Mesothelial cell of epicardium (in vitro differentiated cells): ENCODE data around the gene RGPD4. TPM values are rescaled to one million over a fixed set of nuclear protein-coding genes. Genes with fewer than 3 reads are reported as not detected.

ENCODE experiments used
- DNase-seq, 2 experiments: peaks; one replicate each; pipeline ENCODE4 v3.0.0; 2021; ENCODE audit warnings: low spot score in 2 of 2; ENCODE audit not compliant: unreplicated experiment in 2 of 2
- H3K27ac Mint-ChIP-seq: 2 replicates; pipeline ENCODE4 v1.8.0; 2021; ENCODE audit warnings: mixed read lengths
- H3K27me3 Mint-ChIP-seq: 2 replicates; pipeline ENCODE4 v1.8.0; 2021; ENCODE audit warnings: low read depth, mixed read lengths
- H3K36me3 Mint-ChIP-seq: 2 replicates; pipeline ENCODE4 v1.8.0; 2021; ENCODE audit warnings: mixed read lengths
- H3K4me1 Mint-ChIP-seq: 2 replicates; pipeline ENCODE4 v1.8.0; 2021; ENCODE audit warnings: mixed read lengths
- H3K4me3 Mint-ChIP-seq: 2 replicates; pipeline ENCODE4 v1.8.0; 2021; ENCODE audit warnings: mild to moderate bottlenecking, moderate library complexity, mixed read lengths
- H3K9me3 Mint-ChIP-seq: 2 replicates; pipeline ENCODE4 v1.8.0; 2021; ENCODE audit warnings: mixed read lengths
- CTCF ChIP-seq: fragments of 200-600 bp; sonication (generic); IDR thresholded peaks from one replicate; pipeline ENCODE4 v1.5.0; 2021; ENCODE audit warnings: antibody characterized with exemption; ENCODE audit not compliant: unreplicated experiment
- total RNA-seq: library from RNA; stranded (reverse); gene quantifications from 3 replicates; pipeline ENCODE4 v1.2.1, GENCODE V29; 2021

RGPD4 gene
- total RNA-seq, 1 donor from 2014 or later: 0.18 TPM

DNA sequence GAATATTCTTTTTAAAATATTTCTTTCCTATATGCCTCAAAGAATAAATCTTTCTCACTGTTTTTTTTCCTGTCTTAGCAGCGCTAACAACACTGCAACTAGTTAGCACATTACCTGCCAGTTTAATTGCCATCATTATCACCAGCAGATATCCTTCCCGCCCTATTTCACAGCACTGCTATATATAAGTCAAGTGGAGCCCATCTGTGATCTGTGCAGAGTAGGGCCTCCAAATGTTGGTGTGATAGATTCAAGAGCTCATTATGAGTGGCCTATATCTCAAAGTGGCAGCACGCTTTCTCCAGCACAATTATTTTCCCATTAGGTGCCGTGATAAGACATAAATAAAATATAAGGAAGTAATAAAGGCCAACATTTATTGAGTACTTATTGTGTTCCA lies 19.8 kb upstream of the RGPD4 start:
- Mint-ChIP-seq H3K4me3 (no peak overlapping the region), H3K9me3 (no peaks in the 10 kb centered on the region), H3K27me3 (no peaks in the 10 kb centered on the region), H3K36me3 (no peaks in the 10 kb centered on the region), H3K27ac (no peak overlapping the region), H3K4me1 (peaks cover 5% of the 10 kb centered on the region)
- TF ChIP-seq CTCF: no peak
- no peak for DNase-seq

GRCh38 chr2:107807988-107808387 lies 18.7 kb upstream of the RGPD4 start:
- no peak overlapping the region for H3K27ac Mint-ChIP-seq
- H3K4me3 Mint-ChIP-seq: no peak overlapping the region
- peaks cover 3% of the 10 kb centered on the region for H3K4me1 Mint-ChIP-seq
- H3K36me3 Mint-ChIP-seq: no peaks in the 10 kb centered on the region
- TF ChIP-seq CTCF: no peak
- H3K27me3 Mint-ChIP-seq: no peaks in the 10 kb centered on the region
- no peak for DNase-seq
- no peaks in the 10 kb centered on the region for H3K9me3 Mint-ChIP-seq

DNA sequence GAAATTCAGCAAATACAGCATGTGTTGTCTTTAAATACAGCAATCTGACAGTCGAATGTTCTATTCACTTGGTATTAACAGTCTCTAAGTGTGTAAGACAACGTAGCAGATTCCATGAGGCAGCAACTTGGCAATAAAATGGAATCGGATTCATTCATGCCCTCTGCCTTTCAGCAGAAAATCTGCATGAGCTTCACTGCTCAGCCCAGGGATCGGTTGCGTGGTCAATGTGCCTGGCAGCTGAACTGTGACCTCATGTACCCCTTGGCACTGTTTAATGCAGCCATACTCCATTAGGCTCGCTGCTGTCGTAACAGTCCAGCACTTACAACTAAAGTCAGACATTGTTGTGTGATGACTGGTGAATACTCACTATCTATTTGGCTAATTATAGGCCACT lies 17.7 kb upstream of the RGPD4 start:
- Mint-ChIP-seq H3K4me3 (no peak overlapping the region), H3K36me3 (no peaks in the 10 kb centered on the region), H3K9me3 (no peaks in the 10 kb centered on the region), H3K27me3 (no peaks in the 10 kb centered on the region), H3K27ac (no peak overlapping the region), H3K4me1 (no peaks in the 10 kb centered on the region)
- no peak for DNase-seq
- TF ChIP-seq CTCF: no peak

DNA sequence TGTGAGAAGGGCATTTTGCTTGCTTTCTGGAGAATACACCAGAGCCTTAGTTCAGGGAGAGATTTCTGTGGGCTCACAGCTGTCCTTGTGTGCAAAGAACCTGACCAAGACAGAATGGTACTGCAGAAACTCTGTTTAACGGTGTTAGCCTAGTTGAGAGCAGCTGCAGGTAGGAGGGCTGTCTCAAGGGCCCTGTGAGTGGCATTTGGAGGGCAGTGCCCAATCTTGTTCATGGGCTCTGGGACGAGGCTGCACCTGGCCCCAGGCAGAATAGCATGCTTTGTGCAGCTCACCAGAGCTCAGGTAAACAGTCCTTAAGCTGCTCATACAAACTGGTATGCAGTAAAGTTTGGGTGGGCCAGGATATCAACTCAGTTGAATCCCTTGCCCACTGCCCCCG lies 16.9 kb upstream of the RGPD4 start:
- no peaks in the 10 kb centered on the region for H3K27me3 Mint-ChIP-seq

DNA sequence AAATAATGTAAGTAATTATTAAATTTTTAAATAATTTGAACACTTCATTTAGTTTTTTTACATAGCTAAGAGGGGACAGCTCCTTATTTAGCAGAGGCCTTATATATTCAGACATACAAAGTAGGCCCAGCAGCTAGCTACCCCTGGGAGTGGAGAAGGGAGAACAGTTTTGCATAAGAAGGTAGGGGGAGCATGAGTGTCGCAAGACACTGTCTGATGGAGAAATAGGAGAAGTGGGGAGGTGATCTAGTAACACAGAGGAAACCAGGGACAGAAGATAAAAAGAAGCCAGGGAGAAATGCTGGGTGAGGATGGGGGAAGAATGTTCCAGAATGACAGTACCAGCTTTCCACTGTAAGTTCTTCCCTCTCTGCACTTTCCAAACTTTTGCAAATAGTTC lies 16.0 kb upstream of the RGPD4 start:
- no peak for DNase-seq
- Mint-ChIP-seq H3K9me3 (peaks cover 4% of the 10 kb centered on the region), H3K36me3 (no peaks in the 10 kb centered on the region), H3K27me3 (no peaks in the 10 kb centered on the region), H3K4me3 (no peak overlapping the region), H3K4me1 (no peaks in the 10 kb centered on the region), H3K27ac (no peak overlapping the region)
- TF ChIP-seq CTCF: no peak

More for the DNA sequence above, 16.9 kb upstream of the RGPD4 start:
- TF ChIP-seq CTCF: no peak
- no peak overlapping the region for H3K4me3 Mint-ChIP-seq
- H3K9me3 Mint-ChIP-seq: peaks cover 4% of the 10 kb centered on the region
- no peak overlapping the region for H3K27ac Mint-ChIP-seq
- no peaks in the 10 kb centered on the region for H3K36me3 Mint-ChIP-seq
- DNase-seq: no peak
- H3K4me1 Mint-ChIP-seq: no peaks in the 10 kb centered on the region

GRCh38 chr2:107811411-107811810 lies 15.3 kb upstream of the RGPD4 start:
- Mint-ChIP-seq H3K36me3 (no peaks in the 10 kb centered on the region), H3K4me3 (no peak overlapping the region), H3K27ac (no peak overlapping the region), H3K27me3 (no peaks in the 10 kb centered on the region), H3K9me3 (peaks cover 4% of the 10 kb centered on the region), H3K4me1 (no peaks in the 10 kb centered on the region)
- DNase-seq: no peak
- no peak for TF ChIP-seq CTCF
